GM12864 (cell line): Measurements from ENCODE around the gene PPP1R14C.

ENCODE experiments used
- DNase-seq: peaks from one replicate; pipeline ENCODE4 v3.0.0-alpha.2; 2011; ENCODE audit warnings: low read depth
- H3K4me3 ChIP-seq: 2 replicates; pipeline ENCODE4 v1.5.1; 2011; ENCODE audit warnings: mild to moderate bottlenecking, low read depth, low read length, control low read depth
- TF ChIP-seq, protein P1 (sequence below): IDR thresholded peaks from 2 replicates; pipeline ENCODE4 v1.5.1; 2011; ENCODE audit warnings: low read depth, mild to moderate bottlenecking, moderate library complexity, low read length, control low read depth, inconsistent platforms; ENCODE audit errors: missing control alignments

Gene PPP1R14C

DNA sequence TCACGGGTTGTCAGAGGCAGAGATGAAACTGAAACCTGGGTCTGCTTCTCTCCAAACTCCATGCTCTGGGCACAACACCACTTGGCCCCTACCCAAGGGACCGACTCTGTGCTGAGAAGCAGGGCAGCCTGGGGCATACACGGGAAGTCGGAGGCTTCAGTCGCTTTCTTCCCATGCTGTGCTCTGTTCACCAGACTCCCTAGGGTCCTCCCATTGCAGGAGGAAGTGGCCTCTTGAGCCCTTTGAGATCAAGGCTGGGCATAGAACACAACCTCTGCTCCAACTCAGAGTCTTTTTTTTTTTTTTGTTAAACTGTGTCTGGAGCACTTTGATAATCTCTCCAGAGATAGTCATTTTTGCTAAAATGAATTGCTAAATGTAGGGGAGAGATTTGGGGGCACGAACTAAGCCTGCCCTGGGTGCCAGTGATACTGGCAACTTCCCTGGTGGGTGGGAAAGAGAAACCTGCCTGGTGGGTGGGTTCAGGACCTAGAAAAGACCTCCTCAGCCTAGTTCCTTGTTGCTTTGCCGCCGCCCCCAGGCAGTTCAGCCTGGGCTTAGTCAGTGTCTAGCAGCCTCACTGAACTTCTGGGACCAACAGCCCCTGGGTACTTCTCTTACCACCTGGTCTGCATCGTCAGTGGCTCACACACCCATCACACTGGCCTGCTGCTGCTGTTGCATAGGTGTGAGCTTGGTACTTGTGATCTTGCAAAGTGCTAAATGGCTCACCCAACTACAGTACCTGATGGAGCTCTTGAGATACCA is 62.0 kb downstream of the PPP1R14C start:
- no peak for DNase-seq
- TF ChIP-seq, protein P1, sequence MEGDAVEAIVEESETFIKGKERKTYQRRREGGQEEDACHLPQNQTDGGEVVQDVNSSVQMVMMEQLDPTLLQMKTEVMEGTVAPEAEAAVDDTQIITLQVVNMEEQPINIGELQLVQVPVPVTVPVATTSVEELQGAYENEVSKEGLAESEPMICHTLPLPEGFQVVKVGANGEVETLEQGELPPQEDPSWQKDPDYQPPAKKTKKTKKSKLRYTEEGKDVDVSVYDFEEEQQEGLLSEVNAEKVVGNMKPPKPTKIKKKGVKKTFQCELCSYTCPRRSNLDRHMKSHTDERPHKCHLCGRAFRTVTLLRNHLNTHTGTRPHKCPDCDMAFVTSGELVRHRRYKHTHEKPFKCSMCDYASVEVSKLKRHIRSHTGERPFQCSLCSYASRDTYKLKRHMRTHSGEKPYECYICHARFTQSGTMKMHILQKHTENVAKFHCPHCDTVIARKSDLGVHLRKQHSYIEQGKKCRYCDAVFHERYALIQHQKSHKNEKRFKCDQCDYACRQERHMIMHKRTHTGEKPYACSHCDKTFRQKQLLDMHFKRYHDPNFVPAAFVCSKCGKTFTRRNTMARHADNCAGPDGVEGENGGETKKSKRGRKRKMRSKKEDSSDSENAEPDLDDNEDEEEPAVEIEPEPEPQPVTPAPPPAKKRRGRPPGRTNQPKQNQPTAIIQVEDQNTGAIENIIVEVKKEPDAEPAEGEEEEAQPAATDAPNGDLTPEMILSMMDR, result no peak

DNA sequence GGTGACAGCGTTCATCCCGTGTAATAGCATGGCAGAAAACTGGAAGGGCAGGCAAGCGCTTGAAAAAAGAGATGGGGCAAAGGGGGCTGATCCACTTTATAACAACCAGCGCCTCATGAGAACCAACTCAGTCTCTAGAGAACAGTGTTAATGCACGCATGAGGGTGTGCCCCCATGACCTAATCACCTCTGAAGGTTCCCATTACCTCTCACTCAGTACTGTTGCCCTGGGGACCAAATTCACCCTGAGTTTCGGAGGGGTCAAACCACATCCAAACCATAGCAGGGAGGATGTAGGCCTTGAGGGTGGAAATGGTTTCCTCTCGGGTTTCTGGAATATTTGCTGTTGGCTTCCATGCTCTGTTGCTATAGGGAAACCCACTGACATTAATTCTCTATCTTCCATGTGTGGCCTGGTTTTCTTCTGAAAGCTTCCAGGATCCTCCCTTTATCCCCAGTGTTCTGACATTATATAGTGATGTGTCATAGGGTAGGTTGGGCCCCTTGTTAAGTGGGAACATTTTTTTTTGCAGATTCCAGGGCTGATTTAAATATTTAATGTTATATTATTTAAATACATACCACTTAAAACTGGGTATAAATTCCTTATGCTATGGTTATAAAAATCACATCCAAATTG is 65.2 kb downstream of the PPP1R14C start:
- TF ChIP-seq, protein P1, result no peak
- no peak overlapping the region for H3K4me3 ChIP-seq
- DNase-seq, result no peak

More for the DNA sequence above, 62.0 kb downstream of the PPP1R14C start:
- no peak overlapping the region for H3K4me3 ChIP-seq

DNA sequence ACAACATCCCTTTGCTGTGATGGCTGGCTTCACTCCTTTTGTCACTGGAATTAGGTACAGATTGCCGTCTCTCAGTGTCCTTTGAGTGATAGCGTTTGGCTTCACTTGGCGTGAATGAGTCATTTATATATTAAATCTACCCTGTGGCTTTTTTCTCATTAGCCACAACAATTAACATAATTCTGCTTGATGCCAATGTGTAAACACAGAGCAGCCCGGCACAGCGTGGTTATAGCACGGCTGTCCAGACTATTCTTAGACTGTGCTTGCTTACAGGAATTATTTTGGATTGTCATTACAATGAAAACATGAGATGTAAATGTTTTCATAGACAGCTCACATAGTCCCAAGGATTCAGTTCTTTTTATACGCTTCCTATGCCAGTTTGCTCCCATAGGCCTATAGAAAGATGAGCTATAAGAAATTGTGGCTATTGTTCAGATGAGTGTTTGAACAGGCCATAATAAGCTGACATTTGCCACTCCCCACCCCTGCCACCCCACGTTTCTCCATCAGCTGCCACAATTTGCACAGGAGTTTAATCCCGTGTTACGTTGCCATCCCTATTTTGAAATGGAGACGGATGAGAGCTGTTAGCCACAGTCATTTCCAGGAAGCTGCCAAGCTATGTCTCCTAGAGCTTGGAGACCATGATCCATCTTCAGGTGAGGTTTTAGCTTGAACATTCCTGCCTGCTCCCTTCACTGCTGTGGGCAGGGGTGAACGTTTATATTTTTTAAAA is 65.9 kb downstream of the PPP1R14C start:
- TF ChIP-seq, protein P1, result no peak
- no peak overlapping the region for H3K4me3 ChIP-seq
- DNase-seq, result no peak

DNA sequence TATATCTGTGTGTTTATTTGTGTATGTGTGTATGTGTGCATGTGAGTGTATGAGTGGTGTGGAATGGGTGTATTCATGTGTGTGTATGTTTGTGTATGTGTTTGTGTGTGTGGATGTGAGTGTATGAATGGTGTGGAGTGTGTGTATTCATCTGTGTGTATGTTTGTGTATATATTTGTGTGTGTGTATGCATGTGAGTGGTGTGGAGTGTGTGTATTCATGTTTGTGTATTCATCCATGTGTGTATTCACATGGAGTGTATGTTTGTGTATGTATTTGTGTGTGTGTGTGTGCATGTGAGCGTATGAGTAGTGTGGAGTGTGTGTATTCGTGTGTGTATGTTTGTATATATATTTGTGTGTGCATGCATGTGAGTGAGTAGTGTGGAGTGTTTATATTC is 66.6 kb downstream of the PPP1R14C start:
- no peak overlapping the region for H3K4me3 ChIP-seq
- DNase-seq, result no peak
- TF ChIP-seq, protein P1, result no peak

DNA sequence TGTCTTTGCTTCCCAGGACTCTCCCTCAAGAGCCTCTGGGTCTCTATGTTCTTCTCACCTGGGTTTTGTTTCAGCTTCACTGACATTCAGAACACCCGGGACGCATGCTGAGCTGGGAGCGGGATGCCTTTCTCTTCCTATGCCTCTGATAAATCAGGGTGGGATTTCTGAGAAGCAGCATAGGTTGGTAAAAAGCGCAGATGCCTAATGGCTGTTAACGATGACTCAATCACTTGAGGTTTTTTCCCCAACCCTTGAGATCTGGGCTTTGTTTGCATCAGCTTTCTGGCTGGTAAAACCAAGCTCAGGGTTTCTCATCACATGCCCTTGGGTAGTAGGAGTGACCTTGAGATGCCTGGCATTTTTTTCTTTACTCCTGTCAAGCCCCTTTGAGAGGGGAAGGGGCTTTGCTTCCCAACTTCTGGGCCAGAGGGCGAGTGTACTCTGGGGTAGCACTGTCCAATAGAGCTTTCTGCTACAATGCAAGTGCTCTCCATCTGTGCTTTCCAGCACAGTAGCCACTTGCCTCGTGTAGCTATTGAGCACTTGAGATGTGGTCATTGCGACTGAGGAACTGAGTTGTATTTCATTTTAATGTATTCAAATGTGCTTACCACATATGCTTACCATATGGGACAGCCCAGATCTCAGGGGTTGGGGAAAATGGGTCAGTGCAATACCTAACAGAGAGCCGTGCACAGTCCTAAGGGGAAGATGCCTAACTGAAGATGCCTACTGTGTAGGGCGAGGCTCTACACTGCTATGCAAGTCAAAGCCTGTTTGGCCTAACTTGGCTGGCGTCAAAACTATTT is 69.1 kb downstream of the PPP1R14C start:
- no peak for DNase-seq
- TF ChIP-seq, protein P1, result no peak
- H3K4me3 ChIP-seq, result no peak overlapping the region

DNA sequence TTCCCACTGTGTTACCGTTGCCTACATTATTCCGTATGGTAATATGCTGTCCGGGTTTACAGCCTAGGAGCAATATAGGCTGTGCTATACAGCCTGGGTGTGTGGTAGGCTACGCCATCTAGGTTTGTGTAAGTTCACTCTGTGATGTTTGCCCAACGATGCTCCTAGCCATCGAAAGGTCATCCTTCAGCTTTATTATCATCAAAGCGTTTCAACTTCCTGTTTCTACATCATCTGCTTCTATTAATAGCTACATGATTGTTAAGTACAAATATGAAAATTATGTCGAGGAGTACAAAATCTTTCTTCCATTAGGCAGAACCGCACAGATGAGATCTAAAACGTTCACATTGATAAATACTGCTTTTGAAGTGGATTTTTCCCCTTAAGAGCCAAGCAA is 69.9 kb downstream of the PPP1R14C start:
- no peak overlapping the region for H3K4me3 ChIP-seq
- TF ChIP-seq, protein P1, result no peak
- no peak for DNase-seq
